Measurements from ENCODE around the gene TMTC1.

GRCh38 chr12:29627221-29627620, 156.5 kb downstream of the TMTC1 start:
- TF ChIP-seq POLR2A (IDR thresholded peaks at IDR 0.05) (no peak), CTCF (IDR thresholded peaks at IDR 0.05) (no peak)
